Upper lobe of left lung (tissue), 6 donors: Measurements from ENCODE around the gene GALNT10. TPM values are rescaled to one million over a fixed set of nuclear protein-coding genes. Genes with fewer than 3 reads are reported as not detected.
A peak's percentile ranks its signal among the peaks of the same experiment; 100 is the strongest.
"Not testable (repeated sequence)": the region's sequence is repeated elsewhere in the genome, so short reads cannot be mapped to it uniquely, and the experiment has no call there.

ENCODE experiments used
- ATAC-seq, 2 donors: fragments of 200-7000 bp; cut with Tn5 transposase; one replicate each; pipeline ENCODE4 v1.9.1; 2022; ENCODE audit warnings: mild to moderate bottlenecking in 2 of 2, moderate library complexity in 2 of 2; ENCODE audit not compliant: low FRiP score in 2 of 2
- DNase-seq, 2 donors: peaks; one replicate each; pipeline ENCODE4 v3.0.0-alpha.2; 2019 to 2020
- H3K27ac ChIP-seq, 4 donors: fragments of 200-600 bp; sonication (generic); one replicate each; pipeline ENCODE4 v1.5.1; 2016 to 2019
- H3K27me3 ChIP-seq, 4 donors: fragments of 200-600 bp; sonication (generic); one replicate each; pipeline ENCODE4 v1.5.1; 2017 to 2019
- H3K36me3 ChIP-seq, 4 donors: fragments of 200-600 bp; sonication (generic); one replicate each; pipeline ENCODE4 v1.5.1; 2016 to 2019
- H3K4me1 ChIP-seq, 4 donors: fragments of 200-600 bp; sonication (generic); one replicate each; pipeline ENCODE4 v1.5.1; 2018 to 2019
- H3K4me3 ChIP-seq, 4 donors: fragments of 200-600 bp; sonication (generic); one replicate each; pipeline ENCODE4 v1.5.1; 2017 to 2019; ENCODE audit warnings: mild to moderate bottlenecking in 2 of 4, moderate library complexity in 1 of 4
- H3K9me3 ChIP-seq, 4 donors: fragments of 200-600 bp; sonication (generic); one replicate each; pipeline ENCODE4 v1.5.1; 2018 to 2019
- EP300 ChIP-seq, 4 donors: sonication (generic); formaldehyde crosslinking; IDR thresholded peaks; one replicate each; pipeline ENCODE4 v1.5.1; 2017; ENCODE audit warnings: antibody characterized with exemption in 4 of 4, control low read depth in 2 of 4
- POLR2A ChIP-seq, 4 donors: fragments of 450-650 bp; IDR thresholded peaks; one replicate each; pipeline ENCODE4 v1.5.1; 2016 to 2017; ENCODE audit warnings: antibody characterized with exemption in 4 of 4, mild to moderate bottlenecking in 2 of 4
- POLR2AphosphoS5 ChIP-seq, 2 donors: sonication (generic); formaldehyde crosslinking; IDR thresholded peaks; one replicate each; pipeline ENCODE4 v1.5.1; 2017; ENCODE audit warnings: antibody characterized with exemption in 2 of 2
- WGBS, 2 donors: methylation state at CpG; one replicate each; pipeline ENCODE4 v1.1.5; 2017 to 2018; 5-methylcytosine and 5-hydroxymethylcytosine counted together
- total RNA-seq, 6 donors: library from RNA; depleted of rRNA in 4 of 6; stranded (reverse); fragments of >200 nt in 4 of 6; gene quantifications; one replicate each; pipeline versions ENCODE4 v1.1.0 to v1.2.1, GENCODE V29; 2016 to 2021
- TF ChIP-seq, protein P1 (sequence below), 6 experiments: fragments of 450-650 bp in 4 of 6; fragments of 200-600 bp in 2 of 6; sonication (generic) in 2 of 6; IDR thresholded peaks; one replicate each; pipeline ENCODE4 v1.5.1; 2016 to 2019; ENCODE audit warnings: antibody characterized with exemption in 6 of 6
- donor health status: DM: no; HTN: no; CAD: no; lungs with moderate emphysema.
- donor health status: DM: no; HTN: yes; CAD: no; lungs with severe emphysema.

The GALNT10 gene
- total RNA-seq, 6 donors from 2014 or later: 38.6 to 118 (median 66.4) TPM

DNA sequence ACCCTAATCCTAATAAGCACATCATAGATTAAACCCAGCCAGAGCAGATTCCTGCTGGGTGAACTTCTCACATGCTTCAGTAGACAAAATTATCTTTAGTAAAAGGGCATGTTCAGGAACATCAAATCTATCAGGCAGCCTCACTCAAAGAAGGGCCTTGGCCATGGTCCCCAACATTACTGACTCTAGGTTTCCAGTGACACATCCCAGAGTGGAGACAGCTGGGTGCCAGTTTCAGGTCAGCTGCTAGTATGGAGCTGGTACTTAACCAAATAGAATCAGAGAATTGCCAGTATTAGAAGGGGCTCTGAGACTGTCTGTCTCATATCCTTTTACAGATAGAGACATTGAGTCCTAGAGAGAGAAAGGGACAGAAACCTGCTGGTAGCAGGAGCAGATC lies 44.1 kb upstream of the GALNT10 start:
- TF ChIP-seq POLR2A (IDR thresholded peaks at IDR 0.05) (no peak), POLR2AphosphoS5 (IDR thresholded peaks at IDR 0.05) (no peak), EP300 (IDR thresholded peaks at IDR 0.05) (no peak)
- TF ChIP-seq, protein P1, sequence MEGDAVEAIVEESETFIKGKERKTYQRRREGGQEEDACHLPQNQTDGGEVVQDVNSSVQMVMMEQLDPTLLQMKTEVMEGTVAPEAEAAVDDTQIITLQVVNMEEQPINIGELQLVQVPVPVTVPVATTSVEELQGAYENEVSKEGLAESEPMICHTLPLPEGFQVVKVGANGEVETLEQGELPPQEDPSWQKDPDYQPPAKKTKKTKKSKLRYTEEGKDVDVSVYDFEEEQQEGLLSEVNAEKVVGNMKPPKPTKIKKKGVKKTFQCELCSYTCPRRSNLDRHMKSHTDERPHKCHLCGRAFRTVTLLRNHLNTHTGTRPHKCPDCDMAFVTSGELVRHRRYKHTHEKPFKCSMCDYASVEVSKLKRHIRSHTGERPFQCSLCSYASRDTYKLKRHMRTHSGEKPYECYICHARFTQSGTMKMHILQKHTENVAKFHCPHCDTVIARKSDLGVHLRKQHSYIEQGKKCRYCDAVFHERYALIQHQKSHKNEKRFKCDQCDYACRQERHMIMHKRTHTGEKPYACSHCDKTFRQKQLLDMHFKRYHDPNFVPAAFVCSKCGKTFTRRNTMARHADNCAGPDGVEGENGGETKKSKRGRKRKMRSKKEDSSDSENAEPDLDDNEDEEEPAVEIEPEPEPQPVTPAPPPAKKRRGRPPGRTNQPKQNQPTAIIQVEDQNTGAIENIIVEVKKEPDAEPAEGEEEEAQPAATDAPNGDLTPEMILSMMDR (IDR thresholded peaks at IDR 0.05): no peak
- Histone ChIP-seq H3K4me1 (no peaks in the 10 kb centered on the region), H3K9me3 (no peaks in the 10 kb centered on the region), H3K27ac (no peak overlapping the region), H3K36me3 (no peaks in the 10 kb centered on the region), H3K27me3 (no peaks in the 10 kb centered on the region), H3K4me3 (no peak overlapping the region)
- ATAC-seq: no peak
- no peak for DNase-seq

DNA sequence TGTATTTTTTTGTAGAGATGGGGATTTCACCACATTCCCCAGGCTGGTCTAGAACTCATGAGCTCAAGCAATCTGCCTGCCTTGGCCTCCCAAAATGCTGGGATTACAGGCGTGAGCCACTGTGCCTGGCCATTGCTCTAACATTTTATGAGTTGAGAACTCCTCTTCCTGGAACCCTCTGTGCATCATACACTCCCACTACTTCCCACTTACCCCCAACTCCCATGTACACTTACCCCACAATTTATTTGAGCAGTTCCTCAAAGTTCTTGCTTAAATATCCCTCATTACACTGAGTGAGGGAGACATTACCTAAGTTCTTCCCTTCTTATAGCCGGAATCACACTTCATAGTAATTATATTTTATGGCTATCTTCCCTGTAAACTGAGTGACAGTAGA lies 42.9 kb upstream of the GALNT10 start:
- WGBS, 2 donors: 80 to 97% methylated on average over 2 of the region's 2 CpGs
- Histone ChIP-seq H3K36me3 (no peaks in the 10 kb centered on the region), H3K27ac (no peak overlapping the region), H3K4me1 (no peaks in the 10 kb centered on the region), H3K9me3 (no peaks in the 10 kb centered on the region), H3K27me3 (no peaks in the 10 kb centered on the region), H3K4me3 (no peak overlapping the region)
- TF ChIP-seq POLR2A (IDR thresholded peaks at IDR 0.05) (no peak), EP300 (IDR thresholded peaks at IDR 0.05) (no peak), POLR2AphosphoS5 (IDR thresholded peaks at IDR 0.05) (no peak)
- TF ChIP-seq, protein P1 (IDR thresholded peaks at IDR 0.05): no peak
- ATAC-seq (no peak), DNase-seq (no peak)

DNA sequence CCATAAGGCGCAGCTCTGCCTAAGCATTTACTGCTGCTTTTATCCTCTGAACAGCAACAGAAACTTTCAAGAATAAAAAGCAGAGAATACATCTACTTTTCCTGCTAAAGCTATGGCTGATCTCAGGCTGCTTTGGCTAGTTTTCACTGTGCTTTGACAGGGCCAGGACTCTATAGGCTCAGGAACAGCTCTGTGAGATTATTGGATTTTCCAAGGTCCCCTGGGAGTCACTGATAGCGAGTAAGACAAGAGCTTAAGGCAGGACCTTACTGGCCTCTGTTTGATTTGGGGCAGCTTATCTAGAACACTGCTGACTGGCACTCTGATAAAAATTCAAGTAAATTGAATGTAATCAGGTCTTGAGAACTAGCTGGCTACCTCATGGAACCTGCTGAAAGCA lies 40.1 kb upstream of the GALNT10 start:
- WGBS, 2 donors: 81 to 91% methylated on average over 2 of the region's 2 CpGs
- not testable (repeated sequence) for DNase-seq, H3K4me1 ChIP-seq, H3K9me3 ChIP-seq, H3K36me3 ChIP-seq, H3K27me3 ChIP-seq, ATAC-seq, H3K4me3 ChIP-seq, H3K27ac ChIP-seq

DNA sequence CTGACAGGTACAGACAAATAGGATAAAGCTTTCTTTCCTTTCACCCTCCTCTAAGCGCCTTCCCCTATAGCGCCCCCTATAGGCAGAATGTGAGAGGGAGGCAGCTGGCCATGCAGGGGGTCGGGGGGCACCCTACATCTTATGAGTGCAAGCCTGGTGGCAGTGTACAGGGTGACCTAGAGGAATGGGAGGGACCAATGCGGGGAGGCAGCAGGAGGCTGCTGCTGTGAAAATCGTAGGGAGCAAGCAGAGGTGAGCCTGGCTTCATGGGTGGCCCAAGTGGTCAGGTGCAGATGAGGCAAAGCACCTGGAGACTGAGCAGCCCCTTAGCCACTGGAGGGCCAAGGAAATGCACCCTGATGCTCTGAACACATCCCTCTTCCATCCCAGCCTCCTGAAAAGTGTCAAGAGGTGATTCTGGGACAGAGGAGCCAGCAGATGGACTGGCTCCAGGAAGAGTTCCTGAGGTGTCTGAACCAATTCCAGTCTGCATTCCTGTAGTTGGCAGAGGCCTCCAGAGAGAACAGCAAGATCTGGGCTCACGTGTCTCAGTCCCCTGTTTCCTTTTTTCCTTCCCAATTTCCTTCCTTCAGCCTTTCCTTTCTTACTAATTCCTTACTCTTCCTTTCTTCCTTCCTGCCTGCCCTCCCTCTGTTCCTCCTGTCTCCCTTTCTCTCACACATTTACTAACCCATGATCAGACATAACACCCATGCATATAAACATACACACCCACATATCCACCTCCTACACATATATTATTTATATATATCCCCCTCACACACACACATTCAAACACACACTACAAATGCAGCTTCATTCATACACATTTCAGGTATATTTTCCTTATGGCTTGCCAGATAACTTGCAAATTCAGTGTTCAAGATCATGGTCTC lies 32.8 kb upstream of the GALNT10 start:
- DNase-seq (no peak), ATAC-seq (peak in 1 of 2 donors; percentile 62)
- Histone ChIP-seq H3K9me3 (no peaks in the 10 kb centered on the region), H3K27ac (no peak overlapping the region), H3K27me3 (no peaks in the 10 kb centered on the region), H3K4me3 (no peak overlapping the region), H3K4me1 (no peaks in the 10 kb centered on the region), H3K36me3 (no peaks in the 10 kb centered on the region)
- TF ChIP-seq POLR2A (IDR thresholded peaks at IDR 0.05) (no peak), POLR2AphosphoS5 (IDR thresholded peaks at IDR 0.05) (no peak), EP300 (IDR thresholded peaks at IDR 0.05) (no peak)
- TF ChIP-seq, protein P1 (IDR thresholded peaks at IDR 0.05): no peak
- WGBS, 2 donors: 52 to 67% methylated on average over 6 of the region's 6 CpGs

DNA sequence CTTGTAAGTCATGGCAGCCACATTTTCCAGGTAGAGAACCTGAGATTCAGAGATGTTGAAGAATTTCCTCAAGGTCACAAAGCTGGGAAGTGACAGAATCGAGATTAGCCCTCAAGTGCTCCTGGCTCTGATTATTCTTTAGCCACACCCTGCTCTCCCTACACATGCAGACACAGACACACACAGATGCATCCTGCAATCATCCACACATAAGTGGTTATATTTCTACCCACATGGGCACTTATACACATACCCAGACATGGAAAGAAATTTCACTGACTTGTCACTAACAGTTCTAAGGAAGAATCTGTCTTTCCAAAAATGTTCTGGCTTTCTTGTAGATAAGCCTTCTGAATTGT lies 32.2 kb upstream of the GALNT10 start:
- TF ChIP-seq, protein P1 (IDR thresholded peaks at IDR 0.05): no peak
- no peak for TF ChIP-seq POLR2AphosphoS5 (IDR thresholded peaks at IDR 0.05)
- no peak for TF ChIP-seq POLR2A (IDR thresholded peaks at IDR 0.05)
- no peak for TF ChIP-seq EP300 (IDR thresholded peaks at IDR 0.05)
- ATAC-seq: no peak

More for the DNA sequence above, 32.2 kb upstream of the GALNT10 start:
- DNase-seq: no peak
- Histone ChIP-seq H3K4me1 (no peaks in the 10 kb centered on the region), H3K36me3 (no peaks in the 10 kb centered on the region), H3K9me3 (no peaks in the 10 kb centered on the region), H3K27ac (no peak overlapping the region), H3K27me3 (no peaks in the 10 kb centered on the region), H3K4me3 (no peak overlapping the region)
- WGBS, 2 donors: 14 to 23% methylated on average over 1 of the region's 1 CpG
